Measurements from ENCODE around the gene MED13L. TPM values are rescaled to one million over a fixed set of nuclear protein-coding genes. Genes with fewer than 3 reads are reported as not detected.

The MED13L gene
- total RNA-seq, 1 donor from 2014 or later: 147 TPM

DNA sequence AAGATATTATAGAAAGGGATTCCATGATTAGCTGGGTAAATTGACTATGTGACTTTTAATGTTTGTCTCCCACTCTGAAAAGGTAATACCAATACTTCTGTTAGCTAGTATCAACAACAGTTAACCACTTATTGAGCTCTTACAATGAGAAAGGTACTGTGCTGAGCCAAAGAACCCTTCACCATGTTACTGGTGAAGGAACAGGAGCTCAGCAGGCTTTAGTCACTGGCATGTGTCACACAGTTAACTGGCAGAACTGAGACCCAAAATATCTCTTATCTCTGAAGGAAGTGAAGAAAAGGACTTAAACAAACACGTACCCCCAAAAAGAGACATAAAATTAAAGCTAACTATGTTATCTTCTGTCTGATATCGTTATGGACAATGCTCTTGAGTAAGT is 170.6 kb downstream of the MED13L start:
- intact Hi-C loops (cut with DNase I): no loop called here
- Histone ChIP-seq H3K4me3 (no peak overlapping the region), H3K36me3 (no peaks in the 10 kb centered on the region), H3K4me1 (peaks cover 14% of the 10 kb centered on the region), H3K27ac (no peak overlapping the region), H3K27me3 (no peaks in the 10 kb centered on the region), H3K9me3 (no peaks in the 10 kb centered on the region)
- no peak for DNase-seq
- TF ChIP-seq, protein P1, sequence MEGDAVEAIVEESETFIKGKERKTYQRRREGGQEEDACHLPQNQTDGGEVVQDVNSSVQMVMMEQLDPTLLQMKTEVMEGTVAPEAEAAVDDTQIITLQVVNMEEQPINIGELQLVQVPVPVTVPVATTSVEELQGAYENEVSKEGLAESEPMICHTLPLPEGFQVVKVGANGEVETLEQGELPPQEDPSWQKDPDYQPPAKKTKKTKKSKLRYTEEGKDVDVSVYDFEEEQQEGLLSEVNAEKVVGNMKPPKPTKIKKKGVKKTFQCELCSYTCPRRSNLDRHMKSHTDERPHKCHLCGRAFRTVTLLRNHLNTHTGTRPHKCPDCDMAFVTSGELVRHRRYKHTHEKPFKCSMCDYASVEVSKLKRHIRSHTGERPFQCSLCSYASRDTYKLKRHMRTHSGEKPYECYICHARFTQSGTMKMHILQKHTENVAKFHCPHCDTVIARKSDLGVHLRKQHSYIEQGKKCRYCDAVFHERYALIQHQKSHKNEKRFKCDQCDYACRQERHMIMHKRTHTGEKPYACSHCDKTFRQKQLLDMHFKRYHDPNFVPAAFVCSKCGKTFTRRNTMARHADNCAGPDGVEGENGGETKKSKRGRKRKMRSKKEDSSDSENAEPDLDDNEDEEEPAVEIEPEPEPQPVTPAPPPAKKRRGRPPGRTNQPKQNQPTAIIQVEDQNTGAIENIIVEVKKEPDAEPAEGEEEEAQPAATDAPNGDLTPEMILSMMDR (IDR thresholded peaks at IDR 0.05): no peak
- no peak for ATAC-seq

DNA sequence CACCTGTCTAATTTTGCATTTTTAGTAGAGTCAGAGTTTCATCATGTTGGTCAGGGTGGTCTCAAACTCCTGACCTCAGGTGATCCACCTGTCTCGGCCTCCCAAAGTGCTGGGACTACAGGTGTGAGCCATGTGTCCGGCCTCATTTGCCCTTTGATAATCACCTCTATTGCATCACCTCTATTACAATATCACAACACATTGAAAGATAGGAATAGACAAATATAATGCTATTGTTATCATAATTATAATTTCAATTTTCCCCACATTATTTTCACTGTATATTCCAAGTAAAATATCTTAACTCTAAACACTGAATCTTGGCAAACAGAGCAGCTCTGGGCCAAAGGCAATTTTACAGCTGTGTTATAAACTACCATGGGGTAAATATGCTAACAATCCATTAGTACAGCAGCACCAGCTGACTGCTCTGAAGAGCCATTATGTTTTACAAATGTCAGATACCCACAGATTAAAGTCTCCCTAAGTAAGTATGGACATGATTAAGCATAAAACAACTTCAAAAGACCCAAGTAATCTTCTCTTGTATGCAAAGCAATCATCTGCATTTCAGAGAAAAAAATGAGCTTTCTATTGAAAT is 173.2 kb downstream of the MED13L start:
- DNase-seq: no peak
- Histone ChIP-seq H3K27me3 (no peaks in the 10 kb centered on the region), H3K36me3 (no peaks in the 10 kb centered on the region), H3K4me3 (no peak overlapping the region), H3K4me1 (peaks cover 7% of the 10 kb centered on the region), H3K27ac (no peak overlapping the region), H3K9me3 (no peaks in the 10 kb centered on the region)
- intact Hi-C loops (cut with DNase I): no loop called here
- ATAC-seq: no peak
- TF ChIP-seq, protein P1 (IDR thresholded peaks at IDR 0.05): no peak

DNA sequence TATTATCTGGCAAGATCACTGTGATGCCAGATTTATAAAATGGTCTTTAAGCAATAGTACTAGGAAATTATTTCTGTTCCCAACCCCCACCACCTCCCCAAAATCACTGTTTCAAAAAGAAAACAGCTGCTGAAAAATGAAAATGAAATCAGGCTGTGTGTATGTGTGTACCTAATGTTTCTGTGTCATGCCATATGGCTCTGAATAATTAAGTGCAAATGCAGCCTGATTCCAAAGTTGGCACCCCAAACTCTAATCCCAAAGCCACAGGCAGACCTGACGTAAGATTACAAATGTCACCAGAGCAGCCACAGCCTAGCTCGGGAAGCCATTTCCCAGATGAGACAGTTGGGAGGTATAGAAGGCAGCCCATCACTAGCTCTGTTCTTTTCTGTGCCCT is 175.5 kb downstream of the MED13L start:
- ATAC-seq: no peak
- TF ChIP-seq, protein P1 (IDR thresholded peaks at IDR 0.05): no peak
- Histone ChIP-seq H3K4me1 (peaks cover 7% of the 10 kb centered on the region), H3K4me3 (no peak overlapping the region), H3K27me3 (no peaks in the 10 kb centered on the region), H3K27ac (no peak overlapping the region), H3K36me3 (no peaks in the 10 kb centered on the region), H3K9me3 (no peaks in the 10 kb centered on the region)
- DNase-seq: no peak
- intact Hi-C loops (cut with DNase I): no loop called here

DNA sequence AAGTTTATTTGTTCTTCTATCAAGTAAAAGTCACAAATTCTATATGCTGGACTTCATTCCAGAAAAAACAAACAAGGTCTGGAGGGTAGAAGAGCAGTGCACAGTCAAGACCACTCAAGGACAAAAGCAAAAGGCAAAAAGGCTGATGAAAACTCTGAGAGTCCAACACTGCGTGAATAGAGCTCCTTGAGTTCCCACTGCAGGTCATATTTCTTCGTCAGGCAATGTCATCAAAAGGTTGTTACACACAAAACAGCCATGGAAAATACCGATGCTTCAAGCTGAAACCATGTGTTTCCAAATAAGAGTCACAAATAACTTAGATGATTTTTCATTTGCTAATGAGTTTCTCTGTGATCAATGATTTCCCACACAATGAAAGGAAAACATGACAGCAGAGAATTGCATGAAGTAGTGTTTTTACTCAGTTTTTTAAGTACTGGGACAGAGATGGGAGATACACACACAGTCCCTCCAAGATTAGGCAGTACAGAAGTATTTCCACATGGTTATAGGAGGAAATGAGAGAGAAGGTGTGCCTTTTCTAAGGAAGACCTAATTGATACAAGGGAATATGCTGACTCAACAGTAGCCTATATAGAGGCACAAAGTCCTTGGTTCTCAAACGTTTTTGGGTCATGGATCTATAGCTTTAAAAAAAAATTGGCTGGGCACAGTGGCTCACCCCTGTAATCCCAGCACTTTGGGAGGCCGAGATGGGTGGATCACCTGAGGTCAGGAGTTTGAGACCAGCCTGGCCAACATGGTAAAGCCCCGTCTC is 177.7 kb downstream of the MED13L start:
- Histone ChIP-seq H3K4me3 (no peak overlapping the region), H3K4me1 (peaks cover 7% of the 10 kb centered on the region), H3K9me3 (no peaks in the 10 kb centered on the region), H3K27ac (no peak overlapping the region), H3K36me3 (no peaks in the 10 kb centered on the region), H3K27me3 (no peaks in the 10 kb centered on the region)
- DNase-seq (no peak), ATAC-seq (no peak)
- TF ChIP-seq, protein P1 (IDR thresholded peaks at IDR 0.05): no peak
- intact Hi-C loops (cut with DNase I): no loop called here

DNA sequence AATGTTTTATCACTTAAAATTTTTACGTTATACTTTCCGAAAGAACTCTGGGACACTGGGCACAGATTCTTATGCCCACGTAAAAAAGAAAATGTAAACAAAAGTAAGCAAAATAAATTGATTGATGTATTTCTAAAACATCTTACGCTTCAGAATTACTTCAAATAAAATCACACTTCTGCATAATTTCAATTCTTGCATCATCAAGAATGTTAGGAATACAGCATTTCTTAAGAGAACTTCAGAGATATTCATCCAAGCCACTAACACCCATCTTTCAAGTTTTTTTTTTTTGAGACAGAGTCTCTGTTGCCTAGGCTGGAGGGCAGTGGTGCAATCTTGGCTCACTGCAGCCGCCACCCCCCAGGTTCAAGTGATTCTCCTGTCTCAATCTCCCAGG is 180.6 kb downstream of the MED13L start:
- no peaks in the 10 kb centered on the region for H3K9me3 ChIP-seq
- DNase-seq (no peak), ATAC-seq (no peak)
- TF ChIP-seq, protein P1 (IDR thresholded peaks at IDR 0.05): no peak
- no peak overlapping the region for H3K4me3 ChIP-seq
- intact Hi-C loops (cut with DNase I): no loop called here
- H3K36me3 ChIP-seq: no peaks in the 10 kb centered on the region
- H3K27me3 ChIP-seq: no peaks in the 10 kb centered on the region
- no peaks in the 10 kb centered on the region for H3K4me1 ChIP-seq
- H3K27ac ChIP-seq: no peak overlapping the region
